GM12878 (cell line): Measurements from ENCODE around the gene MAGI2. TPM values are rescaled to one million over a fixed set of nuclear protein-coding genes. Genes with fewer than 3 reads are reported as not detected.

ENCODE experiments used
- ATAC-seq: fragments of 200-7000 bp; cut with Tn5 transposase; 3 replicates; pipeline ENCODE4 v1.9.1; 2020; ENCODE audit warnings: mild to moderate bottlenecking, moderate library complexity
- BruUV-seq: library from RNA; stranded (reverse); fragments of 400-500 nt; replicated peaks from 2 replicates; lab custom pipeline; 2021; lab: Mats Ljungman, UMichigan
- CTCF ChIA-PET: fragments of 300-600 bp; sonication (Branson Sonifier 250); formaldehyde crosslinking; extraction: SDS; loops from one replicate; lab custom pipeline; 2021; ENCODE audit warnings: inconsistent platforms; lab: Yijun Ruan, JAX
- POLR2A ChIA-PET: fragments of 350-600 bp; formaldehyde crosslinking; extraction: SDS; loops from one replicate; lab custom pipeline; 2021; ENCODE audit warnings: inconsistent platforms; lab: Charles Lee
- RAD21 ChIA-PET: fragments of 300-600 bp; sonication (Branson Sonifier 250); formaldehyde crosslinking; loops from one replicate; lab custom pipeline; 2023; ENCODE audit warnings: antibody characterized with exemption; ENCODE audit not compliant: unreplicated experiment; lab: Charles Lee
- SMC1A ChIA-PET: fragments of 300-600 bp; sonication (Branson Sonifier 250); formaldehyde crosslinking; loops from one replicate; lab custom pipeline; 2023; ENCODE audit not compliant: unreplicated experiment, uncharacterized antibody; lab: Charles Lee
- DNase-seq: peaks from one replicate; pipeline ENCODE4 v3.0.0-alpha.2; 2011; ENCODE audit warnings: low read depth, low spot score
- FAIRE-seq: peaks from 3 replicates; lab custom pipeline; 2011; peaks lifted over from hg19 to GRCh38; lab: Jason Lieb, UNC
- H2AFZ ChIP-seq: 2 replicates; pipeline ENCODE4 v1.6.0; 2011; ENCODE audit warnings: low read depth, low read length, control low read depth; ENCODE audit not compliant: control insufficient read depth
- H3K27ac ChIP-seq: 2 replicates; pipeline ENCODE4 v1.5.1; 2011; ENCODE audit warnings: control low read depth; ENCODE audit not compliant: control insufficient read depth, insufficient read depth
- H3K27me3 ChIP-seq, 2 experiments: replicated peaks in 1 of 2; 2 replicates each; pipeline versions ENCODE4 v1.6.0 to v1.6.1; 2011; ENCODE audit warnings: low read length in 1 of 2; ENCODE audit not compliant: control insufficient read depth in 2 of 2, insufficient read depth in 2 of 2
- H3K36me3 ChIP-seq, 2 experiments: 2 replicates each; pipeline ENCODE4 v1.5.1; 2011; ENCODE audit warnings: low read length in 1 of 2; ENCODE audit not compliant: control insufficient read depth in 2 of 2, insufficient read depth in 2 of 2
- H3K4me1 ChIP-seq: 2 replicates; pipeline ENCODE4 v1.6.1; 2011; ENCODE audit warnings: mild to moderate bottlenecking, low read length, moderate library complexity, mixed read lengths; ENCODE audit not compliant: control insufficient read depth, insufficient read depth
- H3K4me2 ChIP-seq: 2 replicates; pipeline ENCODE4 v1.6.0; 2011; ENCODE audit warnings: control low read depth; ENCODE audit not compliant: control insufficient read depth, insufficient read depth
- H3K4me3 ChIP-seq: fragments of 200-600 bp; sonication (generic); 2 replicates; pipeline ENCODE4 v1.5.1; 2016
- H3K79me2 ChIP-seq: 2 replicates; pipeline ENCODE4 v1.6.0; 2011; ENCODE audit warnings: low read length; ENCODE audit not compliant: control insufficient read depth, insufficient read depth
- H3K9ac ChIP-seq: 2 replicates; pipeline ENCODE4 v1.8.0; 2011; ENCODE audit warnings: low read length, control low read depth, mixed read lengths; ENCODE audit not compliant: control insufficient read depth, insufficient read depth
- H3K9me3 ChIP-seq: replicated peaks from 3 replicates; pipeline ENCODE4 v1.5.1; 2011; ENCODE audit warnings: mild to moderate bottlenecking, low read length; ENCODE audit not compliant: control insufficient read depth, insufficient read depth
- H4K20me1 ChIP-seq: 2 replicates; pipeline ENCODE4 v1.6.0; 2011; ENCODE audit not compliant: control insufficient read depth, insufficient read depth
- ASH2L ChIP-seq: fragments of 300-600, 200-600 bp; sonication (generic); IDR thresholded peaks from 2 replicates; pipeline ENCODE4 v1.6.1; 2017; ENCODE audit warnings: low read depth, mild to moderate bottlenecking, borderline replicate concordance
- CBX3 ChIP-seq: fragments of 200-600 bp; sonication (generic); IDR thresholded peaks from 2 replicates; pipeline ENCODE4 v1.6.1; 2016; ENCODE audit warnings: low read depth, borderline replicate concordance
- ESRRA ChIP-seq: IDR thresholded peaks from 2 replicates; pipeline ENCODE4 v1.6.1; 2012; ENCODE audit warnings: mild to moderate bottlenecking, low read length, improper control_type of control experiment
- EZH2 ChIP-seq: IDR thresholded peaks from 2 replicates; pipeline ENCODE4 v1.6.1; 2012; ENCODE audit warnings: low read depth, mild to moderate bottlenecking, control low read depth, inconsistent platforms, low read length, borderline replicate concordance; ENCODE audit not compliant: control insufficient read depth
- FOXK2 ChIP-seq: fragments of 450-650 bp; IDR thresholded peaks from 2 replicates; pipeline ENCODE4 v1.6.1; 2017; ENCODE audit warnings: mild to moderate bottlenecking, moderate library complexity
- GATAD2B ChIP-seq: fragments of 450-650 bp; conservative IDR thresholded peaks from 2 replicates; pipeline ENCODE4 v1.6.1; 2017; ENCODE audit warnings: low read depth, mild to moderate bottlenecking, moderate library complexity
- MTA2 ChIP-seq: fragments of 450-650 bp; IDR thresholded peaks from 2 replicates; pipeline ENCODE4 v1.6.1; 2016; ENCODE audit warnings: low read depth, mild to moderate bottlenecking, moderate library complexity
- PAX8 ChIP-seq: fragments of 450-650 bp; IDR thresholded peaks from 2 replicates; pipeline ENCODE4 v1.6.1; 2017; ENCODE audit warnings: mild to moderate bottlenecking, moderate library complexity
- POLR2AphosphoS5 ChIP-seq: IDR thresholded peaks from 2 replicates; pipeline ENCODE4 v1.6.1; 2011; ENCODE audit warnings: mild to moderate bottlenecking, low read length, inconsistent platforms
- SMARCA5 ChIP-seq: fragments of 450-650 bp; IDR thresholded peaks from 2 replicates; pipeline ENCODE4 v1.6.1; 2017; ENCODE audit warnings: mild to moderate bottlenecking
- SUZ12 ChIP-seq: fragments of 200-600 bp; sonication (generic); IDR thresholded peaks from one replicate; pipeline ENCODE4 v1.6.1; 2018; ENCODE audit warnings: antibody characterized with exemption, mild to moderate bottlenecking; ENCODE audit not compliant: unreplicated experiment
- TCF3 ChIP-seq: IDR thresholded peaks from 2 replicates; pipeline ENCODE4 v1.6.1; 2012; ENCODE audit warnings: low read depth, mild to moderate bottlenecking, low read length, borderline replicate concordance; ENCODE audit not compliant: insufficient read depth
- YBX1 ChIP-seq: fragments of 450-650 bp; IDR thresholded peaks from 2 replicates; pipeline ENCODE4 v1.6.1; 2016; ENCODE audit warnings: antibody characterized with exemption
- WGBS: methylation state at CpG from one replicate; pipeline ENCODE4 v1.1.6; 2016; ENCODE audit warnings: low lambda C conversion rate; ENCODE audit not compliant: insufficient replicate concordance, insufficient coverage; ENCODE audit errors: missing lambda C conversion rate; 5-methylcytosine and 5-hydroxymethylcytosine counted together
- in situ Hi-C: fragments of 300-500 bp; cut with MboI; formaldehyde crosslinking; loops from 9 replicates; pipeline ENCODE4 v1.14.3; 2018; ENCODE audit warnings: mixed read lengths
- intact Hi-C: fragments of 100-400 bp; cut with micrococcal nuclease; formaldehyde crosslinking; loops from one replicate; pipeline ENCODE4 v1.14.2; 2022; ENCODE audit not compliant: unreplicated experiment
- polyA plus RNA-seq, 11 experiments: library from polyadenylated mRNA; depleted of rRNA in 4 of 11; unstranded in 6 of 11; stranded (reverse) in 5 of 11; fragments of >200 nt; fragmentation: Nextera tagmentation in 4 of 11; fragmentation: Illumina TruSeq in 1 of 11; extraction: Ambion mirVana in 4 of 11; extraction: Trizol in 1 of 11; gene quantifications; 1 replicate in 1 of 11; 2 replicates in 10 of 11; pipeline versions ENCODE4 v1.2.1 to v1.2.3, GENCODE V29; 2011 to 2016; ENCODE audit warnings: inconsistent platforms in 2 of 11, missing spikeins in 2 of 11, low read depth in 1 of 11
- total RNA-seq, 4 experiments: library from RNA; depleted of rRNA in 3 of 4; stranded (reverse); fragments of >200 nt in 3 of 4; fragmentation: Illumina TruSeq in 1 of 4; extraction: Trizol in 1 of 4; gene quantifications; 2 replicates each; pipeline versions ENCODE4 v1.2.1 to v1.2.3, GENCODE V29; 2013 to 2021
- TF ChIP-seq, protein P1 (sequence below): fragments of 450-650 bp; IDR thresholded peaks from 2 replicates; pipeline ENCODE4 v1.6.1; 2016; ENCODE audit warnings: mild to moderate bottlenecking, moderate library complexity, borderline replicate concordance
- TF ChIP-seq, protein P2 (sequence below): fragments of 450-650 bp; IDR thresholded peaks from 2 replicates; pipeline ENCODE4 v1.6.1; 2018; ENCODE audit warnings: mild to moderate bottlenecking, low read depth, moderate library complexity; ENCODE audit not compliant: partially characterized antibody
- TF ChIP-seq, protein P3 (sequence below), 3 experiments: IDR thresholded peaks in 2 of 3; conservative IDR thresholded peaks in 1 of 3; 2 replicates each; pipeline ENCODE4 v1.5.1; 2011; ENCODE audit warnings: low read depth in 3 of 3, low read length in 3 of 3, mild to moderate bottlenecking in 3 of 3, control low read depth in 2 of 3, moderate library complexity in 2 of 3, inconsistent platforms in 1 of 3, mixed read lengths in 1 of 3; ENCODE audit not compliant: control insufficient read depth in 2 of 3, insufficient read depth in 1 of 3; ENCODE audit errors: extremely low read depth in 1 of 3

Gene MAGI2
- total and polyA plus RNA-seq, 10 of the 15 experiments (the other 5 are each of a cell fraction or from before 2014, with no cell fraction given), result 0.01 to 0.31 (median 0.05) TPM; not detected in 2

DNA sequence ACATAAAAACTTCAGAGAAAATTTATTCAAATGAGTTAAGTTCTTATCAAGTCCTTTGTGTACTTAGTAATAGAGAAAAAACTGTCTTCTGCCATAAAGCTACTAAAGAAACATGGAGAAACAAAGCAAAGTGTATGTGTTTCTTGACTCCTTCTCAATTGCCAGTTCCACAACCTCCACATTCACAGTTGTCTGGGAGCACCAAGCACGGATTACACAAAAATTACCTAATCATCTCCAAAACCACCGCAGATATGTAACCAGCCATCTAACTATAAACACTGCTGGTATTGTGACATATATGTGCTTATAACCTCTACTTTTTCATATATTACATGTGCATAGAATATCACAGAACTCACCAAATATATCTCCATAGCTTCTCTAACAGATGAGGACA, 23.1 kb downstream of the MAGI2 start (continued):
- TF ChIP-seq, protein P1, sequence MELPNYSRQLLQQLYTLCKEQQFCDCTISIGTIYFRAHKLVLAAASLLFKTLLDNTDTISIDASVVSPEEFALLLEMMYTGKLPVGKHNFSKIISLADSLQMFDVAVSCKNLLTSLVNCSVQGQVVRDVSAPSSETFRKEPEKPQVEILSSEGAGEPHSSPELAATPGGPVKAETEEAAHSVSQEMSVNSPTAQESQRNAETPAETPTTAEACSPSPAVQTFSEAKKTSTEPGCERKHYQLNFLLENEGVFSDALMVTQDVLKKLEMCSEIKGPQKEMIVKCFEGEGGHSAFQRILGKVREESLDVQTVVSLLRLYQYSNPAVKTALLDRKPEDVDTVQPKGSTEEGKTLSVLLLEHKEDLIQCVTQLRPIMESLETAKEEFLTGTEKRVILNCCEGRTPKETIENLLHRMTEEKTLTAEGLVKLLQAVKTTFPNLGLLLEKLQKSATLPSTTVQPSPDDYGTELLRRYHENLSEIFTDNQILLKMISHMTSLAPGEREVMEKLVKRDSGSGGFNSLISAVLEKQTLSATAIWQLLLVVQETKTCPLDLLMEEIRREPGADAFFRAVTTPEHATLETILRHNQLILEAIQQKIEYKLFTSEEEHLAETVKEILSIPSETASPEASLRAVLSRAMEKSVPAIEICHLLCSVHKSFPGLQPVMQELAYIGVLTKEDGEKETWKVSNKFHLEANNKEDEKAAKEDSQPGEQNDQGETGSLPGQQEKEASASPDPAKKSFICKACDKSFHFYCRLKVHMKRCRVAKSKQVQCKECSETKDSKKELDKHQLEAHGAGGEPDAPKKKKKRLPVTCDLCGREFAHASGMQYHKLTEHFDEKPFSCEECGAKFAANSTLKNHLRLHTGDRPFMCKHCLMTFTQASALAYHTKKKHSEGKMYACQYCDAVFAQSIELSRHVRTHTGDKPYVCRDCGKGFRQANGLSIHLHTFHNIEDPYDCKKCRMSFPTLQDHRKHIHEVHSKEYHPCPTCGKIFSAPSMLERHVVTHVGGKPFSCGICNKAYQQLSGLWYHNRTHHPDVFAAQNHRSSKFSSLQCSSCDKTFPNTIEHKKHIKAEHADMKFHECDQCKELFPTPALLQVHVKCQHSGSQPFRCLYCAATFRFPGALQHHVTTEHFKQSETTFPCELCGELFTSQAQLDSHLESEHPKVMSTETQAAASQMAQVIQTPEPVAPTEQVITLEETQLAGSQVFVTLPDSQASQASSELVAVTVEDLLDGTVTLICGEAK, result no peak
- no peak for TF ChIP-seq TCF3
- TF ChIP-seq GATAD2B, result no peak
- TF ChIP-seq CBX3, result no peak
- TF ChIP-seq MTA2, result no peak
- no peak for TF ChIP-seq PAX8

DNA sequence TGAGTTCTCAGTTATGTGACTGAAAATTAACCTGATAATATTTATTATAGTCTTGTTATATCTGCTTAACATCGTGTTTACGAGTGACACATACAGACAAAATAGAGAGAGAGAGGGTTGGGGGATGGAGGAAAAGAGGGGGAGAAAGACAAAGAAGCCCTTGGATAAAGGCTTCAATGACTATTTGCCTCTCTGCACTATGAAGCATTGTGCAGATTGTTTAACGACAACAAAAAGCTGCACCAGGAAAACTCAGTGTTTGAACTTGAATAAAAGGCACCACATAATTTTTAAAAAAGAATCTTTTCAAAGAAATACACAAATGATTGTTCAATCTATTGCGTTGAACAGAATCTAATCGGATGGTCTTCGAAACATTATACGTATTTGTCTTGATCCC, 27.8 kb downstream of the MAGI2 start:
- FAIRE-seq, result no peak
- 43% methylated on average over 7 of the region's 7 CpGs for WGBS
- no peak overlapping the region for H2AFZ ChIP-seq
- TF ChIP-seq ASH2L (no peak), SUZ12 (no peak), FOXK2 (no peak), POLR2AphosphoS5 (no peak), YBX1 (no peak), PAX8 (no peak), ESRRA (no peak), SMARCA5 (no peak), EZH2 (no peak)
- TF ChIP-seq, protein P2, sequence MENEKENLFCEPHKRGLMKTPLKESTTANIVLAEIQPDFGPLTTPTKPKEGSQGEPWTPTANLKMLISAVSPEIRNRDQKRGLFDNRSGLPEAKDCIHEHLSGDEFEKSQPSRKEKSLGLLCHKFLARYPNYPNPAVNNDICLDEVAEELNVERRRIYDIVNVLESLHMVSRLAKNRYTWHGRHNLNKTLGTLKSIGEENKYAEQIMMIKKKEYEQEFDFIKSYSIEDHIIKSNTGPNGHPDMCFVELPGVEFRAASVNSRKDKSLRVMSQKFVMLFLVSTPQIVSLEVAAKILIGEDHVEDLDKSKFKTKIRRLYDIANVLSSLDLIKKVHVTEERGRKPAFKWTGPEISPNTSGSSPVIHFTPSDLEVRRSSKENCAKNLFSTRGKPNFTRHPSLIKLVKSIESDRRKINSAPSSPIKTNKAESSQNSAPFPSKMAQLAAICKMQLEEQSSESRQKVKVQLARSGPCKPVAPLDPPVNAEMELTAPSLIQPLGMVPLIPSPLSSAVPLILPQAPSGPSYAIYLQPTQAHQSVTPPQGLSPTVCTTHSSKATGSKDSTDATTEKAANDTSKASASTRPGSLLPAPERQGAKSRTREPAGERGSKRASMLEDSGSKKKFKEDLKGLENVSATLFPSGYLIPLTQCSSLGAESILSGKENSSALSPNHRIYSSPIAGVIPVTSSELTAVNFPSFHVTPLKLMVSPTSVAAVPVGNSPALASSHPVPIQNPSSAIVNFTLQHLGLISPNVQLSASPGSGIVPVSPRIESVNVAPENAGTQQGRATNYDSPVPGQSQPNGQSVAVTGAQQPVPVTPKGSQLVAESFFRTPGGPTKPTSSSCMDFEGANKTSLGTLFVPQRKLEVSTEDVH, result no peak
- TF ChIP-seq, protein P3, sequence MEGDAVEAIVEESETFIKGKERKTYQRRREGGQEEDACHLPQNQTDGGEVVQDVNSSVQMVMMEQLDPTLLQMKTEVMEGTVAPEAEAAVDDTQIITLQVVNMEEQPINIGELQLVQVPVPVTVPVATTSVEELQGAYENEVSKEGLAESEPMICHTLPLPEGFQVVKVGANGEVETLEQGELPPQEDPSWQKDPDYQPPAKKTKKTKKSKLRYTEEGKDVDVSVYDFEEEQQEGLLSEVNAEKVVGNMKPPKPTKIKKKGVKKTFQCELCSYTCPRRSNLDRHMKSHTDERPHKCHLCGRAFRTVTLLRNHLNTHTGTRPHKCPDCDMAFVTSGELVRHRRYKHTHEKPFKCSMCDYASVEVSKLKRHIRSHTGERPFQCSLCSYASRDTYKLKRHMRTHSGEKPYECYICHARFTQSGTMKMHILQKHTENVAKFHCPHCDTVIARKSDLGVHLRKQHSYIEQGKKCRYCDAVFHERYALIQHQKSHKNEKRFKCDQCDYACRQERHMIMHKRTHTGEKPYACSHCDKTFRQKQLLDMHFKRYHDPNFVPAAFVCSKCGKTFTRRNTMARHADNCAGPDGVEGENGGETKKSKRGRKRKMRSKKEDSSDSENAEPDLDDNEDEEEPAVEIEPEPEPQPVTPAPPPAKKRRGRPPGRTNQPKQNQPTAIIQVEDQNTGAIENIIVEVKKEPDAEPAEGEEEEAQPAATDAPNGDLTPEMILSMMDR (IDR thresholded peaks at IDR 0.05 in 2 of 3, conservative IDR thresholded peaks at IDR 0.05 in 1 of 3; ENCODE audit: control insufficient read depth in 2 of 3, extremely low read depth in 1 of 3, insufficient read depth in 1 of 3, low read depth in 3 of 3, low read length in 3 of 3), result no peak

More for the DNA sequence above, 27.8 kb downstream of the MAGI2 start:
- no peaks in the 10 kb centered on the region for H3K4me1 ChIP-seq
- H3K9me3 ChIP-seq, result no peaks in the 10 kb centered on the region
- H3K36me3 ChIP-seq, result no peaks in the 10 kb centered on the region
- H4K20me1 ChIP-seq, result no peaks in the 10 kb centered on the region
- H3K79me2 ChIP-seq, result no peaks in the 10 kb centered on the region
- no peaks in the 10 kb centered on the region for H3K27me3 ChIP-seq
- SMC1A ChIA-PET, result no interaction called here
- no peak for ATAC-seq
- H3K4me2 ChIP-seq, result no peak overlapping the region
- POLR2A ChIA-PET, result no interaction called here
- DNase-seq, result no peak
- no peak overlapping the region for H3K4me3 ChIP-seq
- no TSS peak for BruUV-seq
- intact Hi-C loops, result no loop called here
- in situ Hi-C loops, result no loop called here
- H3K9ac ChIP-seq, result no peak overlapping the region
- CTCF ChIA-PET, result no interaction called here
- no peak overlapping the region for H3K27ac ChIP-seq
- RAD21 ChIA-PET, result no interaction called here
